ENCODE results near the gene PRKAA1.

PRKAA1 gene
- total RNA-seq: 108 to 140 reads per million in 2 experiments

DNA sequence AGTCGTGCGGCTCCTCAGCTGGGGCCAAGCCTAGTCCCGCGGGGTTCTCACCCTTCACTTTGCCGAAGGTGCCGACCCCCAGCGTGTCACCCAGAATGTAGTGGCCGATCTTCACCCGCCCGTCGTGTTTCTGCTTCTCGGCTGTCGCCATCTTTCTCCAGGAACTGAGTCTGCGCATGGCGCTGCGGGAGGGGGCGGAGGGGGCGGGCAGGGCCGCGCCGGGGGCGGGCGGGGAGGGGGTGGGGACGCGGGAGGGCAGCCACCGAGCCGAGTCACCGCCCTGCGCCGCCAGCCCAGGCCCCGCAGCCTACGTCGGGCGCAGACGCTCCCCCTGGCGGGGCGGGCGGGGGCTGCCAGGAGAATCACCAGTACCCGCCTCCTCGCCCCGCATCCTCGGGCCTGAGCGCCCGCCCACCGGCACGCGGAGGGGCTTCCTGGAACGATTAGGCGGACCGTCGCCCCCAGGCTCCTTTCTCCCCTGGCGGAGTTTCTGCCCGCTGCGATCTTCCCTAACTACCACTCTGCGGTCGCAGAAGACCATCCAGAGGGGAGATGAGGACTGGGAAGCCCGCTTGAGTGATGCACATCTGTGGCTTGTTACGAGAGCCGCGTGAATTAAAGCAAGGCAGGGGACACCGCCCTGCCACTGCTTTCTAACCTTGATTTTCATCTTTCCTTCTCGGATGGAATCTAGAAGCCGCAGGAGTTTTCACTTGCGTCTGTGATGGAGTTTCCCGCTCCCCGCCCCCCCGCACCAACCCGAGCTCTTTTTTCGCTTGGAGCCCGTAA lies at the start of gene PRKAA1:
Gene PRKAA1 (minus strand): TSS at position 363 of the 789 bp plus-strand sequence. CDS start 185 bp downstream, at position 178.
- DNase-seq (ENCODE audit: low read depth): peak; percentile 87

GRCh38 chr5:40847525-40847924 lies 49.4 kb upstream of the PRKAA1 start:
- no peak for DNase-seq (ENCODE audit: low read depth)

DNA sequence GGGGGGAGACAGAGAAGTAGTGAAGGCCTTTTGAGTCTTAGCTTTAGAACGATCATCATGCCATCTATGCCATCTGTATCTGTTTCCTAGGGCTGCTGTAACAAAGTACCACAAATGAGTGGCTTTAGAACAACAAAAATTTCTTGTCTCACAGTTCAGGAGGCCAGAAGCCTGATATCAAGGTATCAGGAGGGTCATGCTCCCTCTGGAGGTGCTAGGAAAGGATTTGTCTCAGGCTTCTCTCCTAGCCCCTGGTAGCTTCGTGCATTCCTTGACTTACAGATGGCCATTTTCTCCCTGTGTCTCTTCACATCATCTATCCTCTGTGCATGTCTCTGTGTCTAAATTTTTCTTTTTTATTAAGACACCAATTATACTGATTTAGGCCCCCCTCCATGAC lies 48.2 kb upstream of the PRKAA1 start:
- DNase-seq (ENCODE audit: low read depth): no peak

DNA sequence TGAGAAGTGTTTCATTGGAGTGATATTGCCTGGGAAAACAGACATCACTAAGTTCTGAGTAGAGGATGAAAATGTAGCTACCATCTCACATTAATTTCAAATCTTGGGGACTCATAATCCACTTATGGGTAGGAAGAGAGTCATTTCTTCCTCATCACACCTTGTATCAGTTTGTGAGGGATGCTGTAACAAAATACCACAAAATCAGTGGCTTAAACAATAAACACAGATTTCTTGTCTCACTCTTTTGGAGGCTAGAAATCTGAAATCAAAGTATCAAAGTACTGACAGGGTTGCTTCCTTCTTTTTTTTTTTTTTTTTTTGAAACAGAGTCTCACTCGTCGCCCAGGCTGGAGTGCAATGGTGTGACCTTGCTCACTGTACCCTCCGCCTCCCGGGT lies 46.4 kb upstream of the PRKAA1 start:
- DNase-seq (ENCODE audit: low read depth): no peak

DNA sequence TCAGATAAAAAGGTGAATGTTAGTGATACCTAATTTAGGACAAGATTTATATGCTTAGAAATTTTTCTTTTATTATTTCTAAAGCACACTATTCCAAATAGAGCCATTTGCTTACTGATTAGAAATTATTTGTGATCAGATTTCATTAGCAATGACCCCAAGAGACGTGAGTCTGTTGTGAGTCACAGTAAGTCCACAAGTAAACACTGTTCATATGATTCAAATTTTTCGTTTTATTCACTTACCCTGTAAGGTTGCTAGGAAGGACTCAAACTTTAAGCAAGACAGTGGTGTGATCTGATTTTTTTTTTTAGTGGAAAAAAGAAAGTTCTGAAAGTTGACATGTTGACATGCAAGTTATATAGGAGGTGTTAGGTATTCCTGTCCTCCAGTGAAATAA lies 44.2 kb upstream of the PRKAA1 start:
- DNase-seq (ENCODE audit: low read depth): no peak

DNA sequence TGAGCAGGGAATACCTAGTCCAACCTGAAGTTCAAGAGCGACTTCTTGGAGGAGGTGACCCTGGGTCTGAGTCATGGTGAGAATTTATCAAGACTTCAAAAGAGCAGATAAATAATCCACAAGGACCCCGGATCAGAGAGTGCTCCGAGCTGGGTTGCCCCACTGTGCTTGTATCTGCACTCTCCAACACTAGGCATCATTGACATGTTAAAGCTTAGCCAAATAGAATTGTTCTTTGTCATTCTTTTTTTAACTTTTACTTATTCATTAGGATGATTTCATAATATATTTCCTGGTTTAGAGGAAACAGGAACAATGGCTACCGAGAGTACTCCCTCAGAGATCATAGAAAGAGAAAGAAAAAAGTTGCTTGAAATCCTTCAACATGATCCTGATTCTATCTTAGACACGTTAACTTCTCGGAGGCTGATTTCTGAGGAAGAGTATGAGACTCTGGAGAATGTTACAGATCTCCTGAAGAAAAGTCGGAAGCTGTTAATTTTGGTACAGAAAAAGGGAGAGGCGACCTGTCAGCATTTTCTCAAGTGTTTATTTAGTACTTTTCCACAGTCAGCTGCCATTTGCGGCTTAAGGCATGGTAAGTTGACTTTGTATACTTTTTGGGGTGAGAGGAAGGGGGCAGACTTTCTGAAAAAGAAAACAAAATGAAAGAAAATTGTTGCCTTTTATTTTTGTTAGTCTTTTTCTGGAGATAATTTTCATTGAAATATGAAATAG lies 43.1 kb upstream of the PRKAA1 start, which contains the start of gene CARD6:
Gene CARD6 (plus strand): TSS at position 300 of the 738 bp plus-strand sequence. CDS start 16 bp downstream, at position 316.
- no peak for DNase-seq (ENCODE audit: low read depth)

- DNase-seq (ENCODE audit: low read depth): no peak
Observed at GRCh38 chr5:40838086-40838485, 39.9 kb upstream of the PRKAA1 start.

- peak; percentile 78 for DNase-seq (ENCODE audit: low read depth)
Observed at GRCh38 chr5:40834849-40835787, 36.9 kb upstream of the PRKAA1 start, which contains the start of gene RPL37. Gene RPL37 (minus strand): TSS chr5:40835222. CDS start chr5:40835185, 37 bp downstream.

- peak; percentile 64 for DNase-seq (ENCODE audit: low read depth)
Observed at GRCh38 chr5:40834391-40834848, 36.2 kb upstream of the PRKAA1 start.

DNA sequence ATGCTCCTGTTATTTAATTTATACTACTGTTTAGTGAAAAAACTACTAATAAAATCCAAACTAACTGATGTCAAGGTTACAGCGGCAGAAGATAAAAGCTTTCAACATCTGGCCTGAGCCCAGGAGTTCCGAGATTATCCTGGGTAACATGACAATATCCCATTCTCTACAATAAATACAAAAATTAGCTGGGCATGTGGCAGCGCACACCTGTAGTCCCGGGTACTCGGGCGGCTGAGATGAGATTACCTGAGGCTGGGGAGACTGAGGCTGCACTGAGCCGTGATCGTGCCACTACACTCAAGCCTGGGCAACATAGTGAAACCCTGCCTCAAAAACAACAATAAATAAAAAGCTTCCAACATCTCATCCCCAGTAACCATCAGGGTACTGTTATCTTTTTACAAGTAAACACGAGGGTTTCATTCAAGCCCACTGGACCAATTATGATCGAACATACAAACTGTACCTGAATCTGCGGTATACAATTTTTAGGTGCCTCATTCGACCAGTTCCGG lies 35.6 kb upstream of the PRKAA1 start:
- no peak for DNase-seq (ENCODE audit: low read depth)

DNA sequence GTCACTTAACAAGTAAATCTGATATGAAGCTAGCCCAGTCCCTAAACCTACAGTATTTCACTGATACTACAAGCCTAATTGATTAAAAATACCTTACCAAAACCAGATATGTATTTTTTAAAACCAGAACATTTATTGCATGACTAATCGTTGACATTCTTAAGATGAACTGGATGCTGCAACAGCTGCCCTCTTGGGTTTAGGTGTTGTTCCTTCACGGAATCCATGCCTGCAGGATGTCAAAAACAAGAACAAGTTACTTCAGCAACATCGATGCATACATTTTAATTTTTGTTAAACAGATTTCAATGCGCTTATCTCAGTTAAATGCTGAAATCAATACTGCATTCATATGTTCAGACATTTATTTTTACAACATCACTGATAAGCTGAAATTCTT lies 34.2 kb upstream of the PRKAA1 start:
- no peak for DNase-seq (ENCODE audit: low read depth)

GRCh38 chr5:40831346-40832210 lies 33.4 kb upstream of the PRKAA1 start:
- no peak for DNase-seq (ENCODE audit: low read depth)

DNA sequence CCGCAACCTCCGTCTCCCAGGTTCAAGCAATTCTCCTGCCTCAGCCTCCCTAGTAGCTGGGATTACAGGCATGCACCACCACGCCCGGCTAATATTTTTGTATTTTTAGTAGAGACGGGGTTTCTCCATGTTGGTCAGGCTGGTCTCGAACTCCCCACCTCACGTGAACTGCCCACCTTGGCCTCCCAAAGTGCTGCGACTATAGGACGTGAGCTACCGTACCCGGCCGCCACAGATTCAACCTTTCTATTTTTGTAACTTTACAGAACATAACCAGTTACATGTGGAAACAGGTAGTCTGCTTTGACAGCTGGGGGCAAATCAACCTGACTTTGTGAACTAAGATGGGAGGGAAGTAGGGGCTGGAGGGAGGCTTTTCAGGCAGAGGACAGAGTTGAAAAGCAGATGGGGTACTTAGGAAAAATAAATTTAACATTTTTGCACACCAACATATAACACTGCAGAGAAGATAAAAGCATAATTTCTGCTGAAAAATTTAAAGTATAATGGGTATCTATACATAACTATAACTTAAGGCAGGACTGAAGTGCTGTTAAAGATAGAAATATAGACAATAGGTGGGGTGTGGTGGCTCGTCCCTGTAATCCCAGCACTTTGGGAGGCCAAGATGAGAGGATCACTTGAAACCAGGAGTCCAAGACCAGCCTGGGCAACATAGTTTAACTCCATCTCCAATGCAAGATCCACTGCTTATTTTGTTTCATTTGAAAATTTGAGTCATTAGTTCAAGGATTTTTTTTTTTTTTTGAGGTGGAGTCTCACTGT lies 31.8 kb upstream of the PRKAA1 start:
- DNase-seq (ENCODE audit: low read depth): no peak

GRCh38 chr5:40828690-40829661 lies 30.8 kb upstream of the PRKAA1 start:
- no peak for DNase-seq (ENCODE audit: low read depth)

- no peak for DNase-seq (ENCODE audit: low read depth)
Observed at GRCh38 chr5:40828021-40828631, 30.0 kb upstream of the PRKAA1 start.

GRCh38 chr5:40827188-40827977 lies 29.2 kb upstream of the PRKAA1 start:
- no peak for DNase-seq (ENCODE audit: low read depth)

All from T follicular helper cell (primary cell).